ENCODE measurements around the gene SGSM2.
A peak's percentile ranks its signal among the peaks of the same experiment; 100 is the strongest.

SGSM2 gene

GRCh38 chr17:2351269-2351668 lies 14.0 kb downstream of the SGSM2 start:
- Histone ChIP-seq H3K4me3 (ENCODE audit: low read depth in 1 of 5, low read length in 5 of 5) (no peak overlapping the region), H3K27ac (ENCODE audit: low read depth, low read length) (no peak overlapping the region), H3K9me3 (ENCODE audit: control insufficient read depth in 5 of 5, low read length in 5 of 5) (no peaks in the 10 kb centered on the region), H3K36me3 (ENCODE audit: control insufficient read depth in 5 of 5, insufficient read depth in 5 of 5, low read length in 5 of 5) (peaks cover 0 to 7% (median 2%) of the 10 kb centered on the region in 5 donors), H3K27me3 (ENCODE audit: control insufficient read depth in 5 of 5, insufficient read depth in 4 of 5, low read length in 5 of 5) (no peaks in the 10 kb centered on the region), H3K9ac (ENCODE audit: low read length in 5 of 5) (no peak overlapping the region), H3K4me1 (ENCODE audit: control insufficient read depth in 5 of 5, insufficient read depth in 5 of 5, low read length in 5 of 5) (peaks cover 0 to 10% (median 7%) of the 10 kb centered on the region in 5 donors)

GRCh38 chr17:2354311-2354710 lies 17.0 kb downstream of the SGSM2 start:
- peaks cover 0 to 8% (median 0%) of the 10 kb centered on the region in 5 donors for H3K36me3 ChIP-seq (ENCODE audit: control insufficient read depth in 5 of 5, insufficient read depth in 5 of 5, low read length in 5 of 5)
- no peak overlapping the region for H3K4me3 ChIP-seq (ENCODE audit: low read depth in 1 of 5, low read length in 5 of 5)
- H3K9me3 ChIP-seq (ENCODE audit: control insufficient read depth in 5 of 5, low read length in 5 of 5) = no peaks in the 10 kb centered on the region
- peaks cover 0 to 5% (median 0%) of the 10 kb centered on the region in 5 donors for H3K4me1 ChIP-seq (ENCODE audit: control insufficient read depth in 5 of 5, insufficient read depth in 5 of 5, low read length in 5 of 5)
- no peak overlapping the region for H3K27ac ChIP-seq (ENCODE audit: low read depth, low read length)
- H3K27me3 ChIP-seq (ENCODE audit: control insufficient read depth in 5 of 5, insufficient read depth in 4 of 5, low read length in 5 of 5) = no peaks in the 10 kb centered on the region
- H3K9ac ChIP-seq (ENCODE audit: low read length in 5 of 5) = no peak overlapping the region

GRCh38 chr17:2357237-2357636 lies 19.9 kb downstream of the SGSM2 start:
- H3K9me3 ChIP-seq (ENCODE audit: control insufficient read depth in 5 of 5, low read length in 5 of 5) = no peaks in the 10 kb centered on the region
- peaks cover 0 to 16% (median 8%) of the 10 kb centered on the region in 5 donors for H3K36me3 ChIP-seq (ENCODE audit: control insufficient read depth in 5 of 5, insufficient read depth in 5 of 5, low read length in 5 of 5)
- peaks cover 0 to 12% (median 0%) of the 10 kb centered on the region in 5 donors for H3K4me1 ChIP-seq (ENCODE audit: control insufficient read depth in 5 of 5, insufficient read depth in 5 of 5, low read length in 5 of 5)
- no peaks in the 10 kb centered on the region for H3K27me3 ChIP-seq (ENCODE audit: control insufficient read depth in 5 of 5, insufficient read depth in 4 of 5, low read length in 5 of 5)
- H3K27ac ChIP-seq (ENCODE audit: low read depth, low read length) = no peak overlapping the region
- H3K9ac ChIP-seq (ENCODE audit: low read length in 5 of 5) = no peak overlapping the region
- H3K4me3 ChIP-seq (ENCODE audit: low read depth in 1 of 5, low read length in 5 of 5) = no peak overlapping the region

GRCh38 chr17:2357931-2358434 lies 20.7 kb downstream of the SGSM2 start:
- no peak overlapping the region for H3K27ac ChIP-seq (ENCODE audit: low read depth, low read length)
- peaks cover 0 to 12% (median 0%) of the 10 kb centered on the region in 5 donors for H3K4me1 ChIP-seq (ENCODE audit: control insufficient read depth in 5 of 5, insufficient read depth in 5 of 5, low read length in 5 of 5)
- H3K27me3 ChIP-seq (ENCODE audit: control insufficient read depth in 5 of 5, insufficient read depth in 4 of 5, low read length in 5 of 5) = no peaks in the 10 kb centered on the region
- H3K4me3 ChIP-seq (ENCODE audit: low read depth in 1 of 5, low read length in 5 of 5) = no peak overlapping the region
- H3K9ac ChIP-seq (ENCODE audit: low read length in 5 of 5) = peak overlapping the region in 1 of 5 donors; percentile 13
- H3K36me3 ChIP-seq (ENCODE audit: control insufficient read depth in 5 of 5, insufficient read depth in 5 of 5, low read length in 5 of 5) = peaks cover 0 to 23% (median 13%) of the 10 kb centered on the region in 5 donors
- H3K9me3 ChIP-seq (ENCODE audit: control insufficient read depth in 5 of 5, low read length in 5 of 5) = no peaks in the 10 kb centered on the region

DNA sequence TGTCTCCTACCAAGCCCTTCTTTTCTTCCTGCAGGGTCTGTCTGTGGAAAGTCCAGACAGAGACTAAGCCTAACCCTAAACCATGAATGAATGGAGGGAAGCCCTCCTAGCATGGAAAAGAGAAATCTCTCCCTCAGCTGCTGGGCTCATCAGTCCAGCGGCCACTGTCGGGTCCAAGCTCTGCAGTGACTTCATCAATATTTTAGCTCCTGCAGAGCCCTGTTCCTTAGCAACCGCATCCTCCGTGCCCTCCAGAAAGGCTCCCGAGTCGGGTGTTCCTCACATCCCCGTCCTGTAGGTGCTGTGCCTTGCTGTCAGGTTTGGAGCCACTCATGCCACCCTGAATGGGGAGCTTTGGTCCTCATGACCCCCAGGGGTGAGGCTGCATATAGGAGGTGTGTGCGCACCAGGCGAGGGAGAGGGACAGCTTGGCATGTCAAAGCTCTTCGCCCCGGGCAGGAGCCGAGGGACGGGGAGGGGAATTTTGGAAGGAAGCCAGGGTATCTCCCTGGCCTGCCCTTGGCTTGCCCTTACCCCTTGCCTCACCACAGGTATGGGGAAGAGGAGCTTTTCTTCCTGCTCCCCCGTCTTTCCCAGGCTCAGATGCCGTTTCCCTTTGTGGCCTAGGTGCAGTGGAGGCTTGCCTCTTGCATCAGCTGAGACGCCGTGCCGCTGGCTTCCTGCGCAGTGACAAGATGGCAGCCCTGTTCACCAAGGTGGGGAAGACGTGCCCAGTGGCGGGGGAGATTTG lies 23.9 kb downstream of the SGSM2 start:
- H3K4me1 ChIP-seq (ENCODE audit: control insufficient read depth in 5 of 5, insufficient read depth in 5 of 5, low read length in 5 of 5) = peaks cover 0 to 16% (median 2%) of the 10 kb centered on the region in 5 donors
- no peak overlapping the region for H3K4me3 ChIP-seq (ENCODE audit: low read depth in 1 of 5, low read length in 5 of 5)

DNA sequence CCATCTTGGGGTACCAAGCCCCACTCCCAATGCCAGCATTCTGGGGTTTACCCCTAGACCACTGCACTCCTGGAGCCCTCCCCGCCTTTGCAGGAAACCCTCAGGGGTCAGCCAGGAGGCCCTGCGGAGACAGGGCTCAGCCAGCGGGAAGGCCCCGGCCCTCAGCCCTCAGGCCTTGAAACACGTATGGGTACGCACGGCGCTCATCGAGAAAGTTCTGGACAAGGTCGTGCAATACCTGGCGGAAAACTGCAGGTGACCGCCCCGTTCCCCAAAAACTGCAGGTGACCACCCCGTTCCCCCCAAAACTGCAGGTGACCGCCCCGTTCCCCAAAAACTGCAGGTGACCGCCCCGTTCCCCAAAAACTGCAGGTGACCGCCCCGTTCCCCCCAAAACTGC lies 24.7 kb downstream of the SGSM2 start:
- no peaks in the 10 kb centered on the region for H3K9me3 ChIP-seq (ENCODE audit: control insufficient read depth in 5 of 5, low read length in 5 of 5)
- peaks cover 0 to 16% (median 2%) of the 10 kb centered on the region in 5 donors for H3K4me1 ChIP-seq (ENCODE audit: control insufficient read depth in 5 of 5, insufficient read depth in 5 of 5, low read length in 5 of 5)
- no peak overlapping the region for H3K27ac ChIP-seq (ENCODE audit: low read depth, low read length)
- H3K9ac ChIP-seq (ENCODE audit: low read length in 5 of 5) = no peak overlapping the region
- peaks cover 0 to 63% (median 41%) of the 10 kb centered on the region in 5 donors for H3K36me3 ChIP-seq (ENCODE audit: control insufficient read depth in 5 of 5, insufficient read depth in 5 of 5, low read length in 5 of 5)
- H3K4me3 ChIP-seq (ENCODE audit: low read depth in 1 of 5, low read length in 5 of 5) = no peak overlapping the region
- no peaks in the 10 kb centered on the region for H3K27me3 ChIP-seq (ENCODE audit: control insufficient read depth in 5 of 5, insufficient read depth in 4 of 5, low read length in 5 of 5)

More for the DNA sequence above, 23.9 kb downstream of the SGSM2 start:
- Histone ChIP-seq H3K27me3 (ENCODE audit: control insufficient read depth in 5 of 5, insufficient read depth in 4 of 5, low read length in 5 of 5) (no peaks in the 10 kb centered on the region), H3K27ac (ENCODE audit: low read depth, low read length) (no peak overlapping the region), H3K9ac (ENCODE audit: low read length in 5 of 5) (no peak overlapping the region), H3K36me3 (ENCODE audit: control insufficient read depth in 5 of 5, insufficient read depth in 5 of 5, low read length in 5 of 5) (peaks cover 0 to 55% (median 38%) of the 10 kb centered on the region in 5 donors), H3K9me3 (ENCODE audit: control insufficient read depth in 5 of 5, low read length in 5 of 5) (no peaks in the 10 kb centered on the region)

GRCh38 chr17:2362416-2362815 lies 25.1 kb downstream of the SGSM2 start:
- Histone ChIP-seq H3K9ac (ENCODE audit: low read length in 5 of 5) (no peak overlapping the region), H3K36me3 (ENCODE audit: control insufficient read depth in 5 of 5, insufficient read depth in 5 of 5, low read length in 5 of 5) (peaks cover 0 to 65% (median 41%) of the 10 kb centered on the region in 5 donors), H3K4me1 (ENCODE audit: control insufficient read depth in 5 of 5, insufficient read depth in 5 of 5, low read length in 5 of 5) (peaks cover 0 to 16% (median 2%) of the 10 kb centered on the region in 5 donors), H3K27me3 (ENCODE audit: control insufficient read depth in 5 of 5, insufficient read depth in 4 of 5, low read length in 5 of 5) (no peaks in the 10 kb centered on the region), H3K4me3 (ENCODE audit: low read depth in 1 of 5, low read length in 5 of 5) (no peak overlapping the region), H3K27ac (ENCODE audit: low read depth, low read length) (no peak overlapping the region), H3K9me3 (ENCODE audit: control insufficient read depth in 5 of 5, low read length in 5 of 5) (no peaks in the 10 kb centered on the region)

GRCh38 chr17:2362881-2363280 lies 25.6 kb downstream of the SGSM2 start:
- Histone ChIP-seq H3K36me3 (ENCODE audit: control insufficient read depth in 5 of 5, insufficient read depth in 5 of 5, low read length in 5 of 5) (peaks cover 0 to 67% (median 39%) of the 10 kb centered on the region in 5 donors), H3K27me3 (ENCODE audit: control insufficient read depth in 5 of 5, insufficient read depth in 4 of 5, low read length in 5 of 5) (no peaks in the 10 kb centered on the region), H3K9ac (ENCODE audit: low read length in 5 of 5) (no peak overlapping the region), H3K27ac (ENCODE audit: low read depth, low read length) (no peak overlapping the region), H3K4me3 (ENCODE audit: low read depth in 1 of 5, low read length in 5 of 5) (no peak overlapping the region), H3K4me1 (ENCODE audit: control insufficient read depth in 5 of 5, insufficient read depth in 5 of 5, low read length in 5 of 5) (peaks cover 0 to 16% (median 2%) of the 10 kb centered on the region in 5 donors), H3K9me3 (ENCODE audit: control insufficient read depth in 5 of 5, low read length in 5 of 5) (no peaks in the 10 kb centered on the region)

- H3K9ac ChIP-seq (ENCODE audit: low read length in 5 of 5) = no peak overlapping the region
- peaks cover 0 to 16% (median 2%) of the 10 kb centered on the region in 5 donors for H3K4me1 ChIP-seq (ENCODE audit: control insufficient read depth in 5 of 5, insufficient read depth in 5 of 5, low read length in 5 of 5)
- no peaks in the 10 kb centered on the region for H3K27me3 ChIP-seq (ENCODE audit: control insufficient read depth in 5 of 5, insufficient read depth in 4 of 5, low read length in 5 of 5)
- H3K27ac ChIP-seq (ENCODE audit: low read depth, low read length) = no peak overlapping the region
- H3K4me3 ChIP-seq (ENCODE audit: low read depth in 1 of 5, low read length in 5 of 5) = no peak overlapping the region
- H3K9me3 ChIP-seq (ENCODE audit: control insufficient read depth in 5 of 5, low read length in 5 of 5) = no peaks in the 10 kb centered on the region
- H3K36me3 ChIP-seq (ENCODE audit: control insufficient read depth in 5 of 5, insufficient read depth in 5 of 5, low read length in 5 of 5) = peaks cover 0 to 67% (median 42%) of the 10 kb centered on the region in 5 donors
Observed at GRCh38 chr17:2363318-2363717, 26.0 kb downstream of the SGSM2 start.

Data from subcutaneous abdominal adipose tissue (tissue), 5 donors.